ENCODE measurements around the gene POU6F2.

DNA sequence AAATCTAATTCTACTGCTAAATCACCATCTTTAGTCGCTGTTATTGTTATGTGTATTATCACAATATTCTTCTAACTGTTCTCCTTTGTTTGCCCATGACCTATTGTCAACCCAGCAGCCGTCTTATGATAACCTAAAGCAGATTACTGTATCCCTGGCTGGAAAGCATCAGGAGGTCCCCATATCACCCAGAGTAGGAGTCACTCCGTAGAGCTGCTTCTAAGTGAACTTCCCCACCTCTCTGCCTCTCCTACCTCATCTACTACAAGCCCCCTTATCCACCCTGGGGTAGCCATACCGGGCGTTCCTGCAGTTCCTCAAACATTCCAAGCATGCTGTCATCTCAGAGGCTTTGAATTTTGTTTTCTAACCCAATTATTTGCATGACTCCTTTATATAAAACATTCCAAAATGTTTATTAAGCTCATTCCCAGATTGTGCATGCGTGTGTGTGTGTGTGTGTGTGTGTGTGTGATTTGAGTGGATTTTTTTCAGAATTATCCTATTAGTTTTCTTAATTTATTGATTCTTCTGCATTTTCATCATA is 39.7 kb downstream of the POU6F2 start:
- TF ChIP-seq JUN (CRISPR knock-in tag; IDR thresholded peaks at IDR 0.05): no peak
- TF ChIP-seq EMX1 (CRISPR knock-in tag; IDR thresholded peaks at IDR 0.05): no peak
- TF ChIP-seq, protein P1, sequence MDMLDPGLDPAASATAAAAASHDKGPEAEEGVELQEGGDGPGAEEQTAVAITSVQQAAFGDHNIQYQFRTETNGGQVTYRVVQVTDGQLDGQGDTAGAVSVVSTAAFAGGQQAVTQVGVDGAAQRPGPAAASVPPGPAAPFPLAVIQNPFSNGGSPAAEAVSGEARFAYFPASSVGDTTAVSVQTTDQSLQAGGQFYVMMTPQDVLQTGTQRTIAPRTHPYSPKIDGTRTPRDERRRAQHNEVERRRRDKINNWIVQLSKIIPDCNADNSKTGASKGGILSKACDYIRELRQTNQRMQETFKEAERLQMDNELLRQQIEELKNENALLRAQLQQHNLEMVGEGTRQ (CRISPR knock-in tag; IDR thresholded peaks at IDR 0.05): no peak
- TF ChIP-seq, protein P2, sequence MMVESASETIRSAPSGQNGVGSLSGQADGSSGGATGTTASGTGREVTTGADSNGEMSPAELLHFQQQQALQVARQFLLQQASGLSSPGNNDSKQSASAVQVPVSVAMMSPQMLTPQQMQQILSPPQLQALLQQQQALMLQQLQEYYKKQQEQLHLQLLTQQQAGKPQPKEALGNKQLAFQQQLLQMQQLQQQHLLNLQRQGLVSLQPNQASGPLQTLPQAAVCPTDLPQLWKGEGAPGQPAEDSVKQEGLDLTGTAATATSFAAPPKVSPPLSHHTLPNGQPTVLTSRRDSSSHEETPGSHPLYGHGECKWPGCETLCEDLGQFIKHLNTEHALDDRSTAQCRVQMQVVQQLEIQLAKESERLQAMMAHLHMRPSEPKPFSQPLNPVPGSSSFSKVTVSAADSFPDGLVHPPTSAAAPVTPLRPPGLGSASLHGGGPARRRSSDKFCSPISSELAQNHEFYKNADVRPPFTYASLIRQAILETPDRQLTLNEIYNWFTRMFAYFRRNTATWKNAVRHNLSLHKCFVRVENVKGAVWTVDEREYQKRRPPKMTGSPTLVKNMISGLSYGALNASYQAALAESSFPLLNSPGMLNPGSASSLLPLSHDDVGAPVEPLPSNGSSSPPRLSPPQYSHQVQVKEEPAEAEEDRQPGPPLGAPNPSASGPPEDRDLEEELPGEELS (CRISPR knock-in tag; IDR thresholded peaks at IDR 0.05): no peak
- TF ChIP-seq SOX15 (CRISPR knock-in tag; IDR thresholded peaks at IDR 0.05): no peak
- TF ChIP-seq, protein P3, sequence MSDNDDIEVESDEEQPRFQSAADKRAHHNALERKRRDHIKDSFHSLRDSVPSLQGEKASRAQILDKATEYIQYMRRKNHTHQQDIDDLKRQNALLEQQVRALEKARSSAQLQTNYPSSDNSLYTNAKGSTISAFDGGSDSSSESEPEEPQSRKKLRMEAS (CRISPR knock-in tag; IDR thresholded peaks at IDR 0.05): no peak
- TF ChIP-seq, protein P4, sequence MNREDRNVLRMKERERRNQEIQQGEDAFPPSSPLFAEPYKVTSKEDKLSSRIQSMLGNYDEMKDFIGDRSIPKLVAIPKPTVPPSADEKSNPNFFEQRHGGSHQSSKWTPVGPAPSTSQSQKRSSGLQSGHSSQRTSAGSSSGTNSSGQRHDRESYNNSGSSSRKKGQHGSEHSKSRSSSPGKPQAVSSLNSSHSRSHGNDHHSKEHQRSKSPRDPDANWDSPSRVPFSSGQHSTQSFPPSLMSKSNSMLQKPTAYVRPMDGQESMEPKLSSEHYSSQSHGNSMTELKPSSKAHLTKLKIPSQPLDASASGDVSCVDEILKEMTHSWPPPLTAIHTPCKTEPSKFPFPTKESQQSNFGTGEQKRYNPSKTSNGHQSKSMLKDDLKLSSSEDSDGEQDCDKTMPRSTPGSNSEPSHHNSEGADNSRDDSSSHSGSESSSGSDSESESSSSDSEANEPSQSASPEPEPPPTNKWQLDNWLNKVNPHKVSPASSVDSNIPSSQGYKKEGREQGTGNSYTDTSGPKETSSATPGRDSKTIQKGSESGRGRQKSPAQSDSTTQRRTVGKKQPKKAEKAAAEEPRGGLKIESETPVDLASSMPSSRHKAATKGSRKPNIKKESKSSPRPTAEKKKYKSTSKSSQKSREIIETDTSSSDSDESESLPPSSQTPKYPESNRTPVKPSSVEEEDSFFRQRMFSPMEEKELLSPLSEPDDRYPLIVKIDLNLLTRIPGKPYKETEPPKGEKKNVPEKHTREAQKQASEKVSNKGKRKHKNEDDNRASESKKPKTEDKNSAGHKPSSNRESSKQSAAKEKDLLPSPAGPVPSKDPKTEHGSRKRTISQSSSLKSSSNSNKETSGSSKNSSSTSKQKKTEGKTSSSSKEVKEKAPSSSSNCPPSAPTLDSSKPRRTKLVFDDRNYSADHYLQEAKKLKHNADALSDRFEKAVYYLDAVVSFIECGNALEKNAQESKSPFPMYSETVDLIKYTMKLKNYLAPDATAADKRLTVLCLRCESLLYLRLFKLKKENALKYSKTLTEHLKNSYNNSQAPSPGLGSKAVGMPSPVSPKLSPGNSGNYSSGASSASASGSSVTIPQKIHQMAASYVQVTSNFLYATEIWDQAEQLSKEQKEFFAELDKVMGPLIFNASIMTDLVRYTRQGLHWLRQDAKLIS (CRISPR knock-in tag; IDR thresholded peaks at IDR 0.05; ENCODE audit: borderline replicate concordance): no peak
- TF ChIP-seq, protein P5, sequence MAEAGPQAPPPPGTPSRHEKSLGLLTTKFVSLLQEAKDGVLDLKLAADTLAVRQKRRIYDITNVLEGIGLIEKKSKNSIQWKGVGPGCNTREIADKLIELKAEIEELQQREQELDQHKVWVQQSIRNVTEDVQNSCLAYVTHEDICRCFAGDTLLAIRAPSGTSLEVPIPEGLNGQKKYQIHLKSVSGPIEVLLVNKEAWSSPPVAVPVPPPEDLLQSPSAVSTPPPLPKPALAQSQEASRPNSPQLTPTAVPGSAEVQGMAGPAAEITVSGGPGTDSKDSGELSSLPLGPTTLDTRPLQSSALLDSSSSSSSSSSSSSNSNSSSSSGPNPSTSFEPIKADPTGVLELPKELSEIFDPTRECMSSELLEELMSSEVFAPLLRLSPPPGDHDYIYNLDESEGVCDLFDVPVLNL (CRISPR knock-in tag; IDR thresholded peaks at IDR 0.05; ENCODE audit: borderline replicate concordance, low read depth): no peak
- TF ChIP-seq, protein P6, sequence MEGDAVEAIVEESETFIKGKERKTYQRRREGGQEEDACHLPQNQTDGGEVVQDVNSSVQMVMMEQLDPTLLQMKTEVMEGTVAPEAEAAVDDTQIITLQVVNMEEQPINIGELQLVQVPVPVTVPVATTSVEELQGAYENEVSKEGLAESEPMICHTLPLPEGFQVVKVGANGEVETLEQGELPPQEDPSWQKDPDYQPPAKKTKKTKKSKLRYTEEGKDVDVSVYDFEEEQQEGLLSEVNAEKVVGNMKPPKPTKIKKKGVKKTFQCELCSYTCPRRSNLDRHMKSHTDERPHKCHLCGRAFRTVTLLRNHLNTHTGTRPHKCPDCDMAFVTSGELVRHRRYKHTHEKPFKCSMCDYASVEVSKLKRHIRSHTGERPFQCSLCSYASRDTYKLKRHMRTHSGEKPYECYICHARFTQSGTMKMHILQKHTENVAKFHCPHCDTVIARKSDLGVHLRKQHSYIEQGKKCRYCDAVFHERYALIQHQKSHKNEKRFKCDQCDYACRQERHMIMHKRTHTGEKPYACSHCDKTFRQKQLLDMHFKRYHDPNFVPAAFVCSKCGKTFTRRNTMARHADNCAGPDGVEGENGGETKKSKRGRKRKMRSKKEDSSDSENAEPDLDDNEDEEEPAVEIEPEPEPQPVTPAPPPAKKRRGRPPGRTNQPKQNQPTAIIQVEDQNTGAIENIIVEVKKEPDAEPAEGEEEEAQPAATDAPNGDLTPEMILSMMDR (IDR thresholded peaks at IDR 0.05): no peak
